CD4-positive, alpha-beta T cell treated with Interferon gamma for 1 hour (primary cell): Measurements from ENCODE around the gene CHCHD6.

Source experiments
- DNase-seq: peaks from one replicate; pipeline ENCODE4 v3.0.0-alpha.2; 2020

CHCHD6 gene

GRCh38 chr3:127000761-127001160 lies 296.7 kb downstream of the CHCHD6 start:
- no peak for DNase-seq

- DNase-seq = no peak
These were observed 297.6 kb downstream of the CHCHD6 start for GRCh38 chr3:127001486-127002194.

DNA sequence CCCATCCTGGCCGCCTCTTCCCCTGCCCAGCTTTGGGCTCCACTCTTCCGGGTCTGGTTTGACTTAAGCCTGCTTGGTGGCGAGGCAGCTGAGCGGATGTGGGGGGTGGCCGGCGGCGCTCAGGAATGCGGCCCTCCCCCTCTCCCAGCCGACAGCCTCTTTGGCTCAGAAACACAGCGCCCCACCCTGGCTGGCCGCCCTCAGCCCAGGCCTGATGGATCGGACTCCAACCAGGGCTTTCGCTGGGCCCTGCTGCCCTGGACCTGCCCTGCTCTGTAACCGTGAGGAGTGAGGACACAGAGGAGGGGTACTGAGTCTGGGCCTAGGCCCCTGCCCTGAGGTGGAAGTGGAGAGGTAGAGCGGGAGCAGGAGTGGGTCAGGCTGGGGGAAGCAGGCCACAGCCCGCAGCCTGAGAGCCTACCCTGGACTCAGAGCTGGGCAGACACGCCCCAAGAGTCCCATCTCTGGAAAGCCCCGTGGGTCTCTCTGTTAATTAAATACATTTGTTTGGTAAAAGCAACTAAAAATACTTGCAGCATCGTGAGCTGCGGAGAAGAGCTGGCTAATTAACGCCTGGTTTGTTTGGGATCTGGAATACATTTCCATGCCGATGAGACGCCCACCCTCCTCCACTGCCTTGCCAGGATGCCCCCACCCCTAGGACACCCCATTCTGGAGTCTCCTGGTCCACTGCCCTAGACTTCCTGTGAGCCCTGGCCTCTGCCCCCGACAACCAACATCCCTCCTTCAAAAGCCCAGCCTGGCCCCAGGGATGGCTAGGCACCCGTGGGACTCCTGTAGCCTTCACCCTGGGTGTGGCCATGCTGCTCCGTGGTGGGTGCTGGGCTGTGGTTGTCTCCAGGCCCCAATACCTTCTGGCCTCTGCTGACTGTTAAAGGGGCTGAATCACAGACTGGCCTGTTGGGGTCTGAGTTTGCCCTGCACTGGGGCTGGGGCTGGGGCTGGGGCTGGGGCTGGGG lies 298.4 kb downstream of the CHCHD6 start:
- DNase-seq = no peak

GRCh38 chr3:127003175-127003555 lies 299.1 kb downstream of the CHCHD6 start:
- no peak for DNase-seq

GRCh38 chr3:127003601-127004280 lies 299.7 kb downstream of the CHCHD6 start:
- DNase-seq = no peak

DNA sequence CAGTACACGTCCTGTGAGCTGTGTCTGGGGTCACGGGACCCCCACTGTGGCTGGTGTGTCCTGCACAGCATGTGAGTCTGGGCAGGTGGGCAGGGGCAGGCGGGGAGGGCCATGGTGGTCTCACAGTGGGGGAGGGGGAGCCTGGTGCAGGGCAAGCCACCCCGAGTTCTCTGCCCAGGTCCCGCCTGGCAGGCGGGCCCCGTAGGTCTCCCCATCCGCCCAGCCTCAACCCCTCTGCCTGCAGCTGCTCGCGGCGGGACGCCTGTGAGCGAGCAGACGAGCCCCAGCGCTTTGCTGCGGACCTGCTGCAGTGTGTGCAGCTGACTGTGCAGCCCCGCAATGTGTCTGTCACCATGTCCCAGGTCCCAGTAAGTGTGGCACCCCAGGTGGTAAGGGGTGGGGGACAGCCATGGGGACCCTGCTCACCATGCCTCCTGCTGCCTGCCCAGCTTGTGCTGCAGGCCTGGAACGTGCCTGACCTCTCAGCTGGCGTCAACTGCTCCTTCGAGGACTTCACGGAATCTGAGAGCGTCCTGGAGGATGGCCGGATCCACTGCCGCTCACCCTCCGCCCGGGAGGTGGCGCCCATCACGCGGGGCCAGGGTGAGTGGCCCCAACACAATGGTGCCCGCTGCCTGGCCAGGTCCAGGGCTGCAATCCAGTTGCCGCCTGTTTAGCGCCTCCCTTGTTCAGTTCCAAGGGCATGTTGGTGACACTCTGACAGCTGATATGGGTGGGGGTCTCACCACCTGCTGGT lies 300.8 kb downstream of the CHCHD6 start:
- no peak for DNase-seq

- no peak for DNase-seq
These were observed 301.9 kb downstream of the CHCHD6 start for GRCh38 chr3:127005864-127006500.

GRCh38 chr3:127006781-127007436 lies 302.9 kb downstream of the CHCHD6 start:
- DNase-seq = no peak

GRCh38 chr3:127008236-127008635 lies 304.2 kb downstream of the CHCHD6 start:
- DNase-seq = no peak

GRCh38 chr3:127009531-127009930 lies 305.5 kb downstream of the CHCHD6 start:
- DNase-seq = no peak
